ENCODE results near the gene MLF2.

The MLF2 gene

GRCh38 chr12:6752921-6753771 is at the start of gene MLF2:
TSS of gene MLF2 (minus strand) at chr12:6753141. CDS start at chr12:6752334, 807 bp downstream.
- peak; percentile 96 for DNase-seq (ENCODE audit: low read depth)

GRCh38 chr12:6799147-6799546 is 46.2 kb upstream of the MLF2 start:
- no peak for DNase-seq (ENCODE audit: low read depth)

- DNase-seq (ENCODE audit: low read depth), result no peak
Measured at GRCh38 chr12:6796576-6796975, 43.6 kb upstream of the MLF2 start.

- DNase-seq (ENCODE audit: low read depth), result no peak
Measured at GRCh38 chr12:6795088-6795487, 42.1 kb upstream of the MLF2 start.

- DNase-seq (ENCODE audit: low read depth), result no peak
Measured at GRCh38 chr12:6792522-6793201, 39.7 kb upstream of the MLF2 start.

- no peak for DNase-seq (ENCODE audit: low read depth)
Measured at GRCh38 chr12:6791931-6792520, 39.1 kb upstream of the MLF2 start.

- no peak for DNase-seq (ENCODE audit: low read depth)
Measured at GRCh38 chr12:6790496-6791150, 37.7 kb upstream of the MLF2 start.

GRCh38 chr12:6788972-6789924 is 36.3 kb upstream of the MLF2 start, which contains the start of gene CD4:
TSS of gene CD4 (plus strand) at chr12:6789528. CDS start at chr12:6800139, 10,611 bp downstream.
- peak; percentile 75 for DNase-seq (ENCODE audit: low read depth)

- DNase-seq (ENCODE audit: low read depth), result no peak
Measured at GRCh38 chr12:6787309-6787708, 34.4 kb upstream of the MLF2 start.

GRCh38 chr12:6786416-6787094 is 33.6 kb upstream of the MLF2 start:
- DNase-seq (ENCODE audit: low read depth), result no peak

- DNase-seq (ENCODE audit: low read depth), result no peak
Measured at GRCh38 chr12:6784761-6785160, 31.8 kb upstream of the MLF2 start.

GRCh38 chr12:6784296-6784695 is 31.4 kb upstream of the MLF2 start:
- DNase-seq (ENCODE audit: low read depth), result no peak

GRCh38 chr12:6783828-6784227 is 30.9 kb upstream of the MLF2 start:
- no peak for DNase-seq (ENCODE audit: low read depth)

GRCh38 chr12:6782850-6783566 is 30.1 kb upstream of the MLF2 start:
- DNase-seq (ENCODE audit: low read depth), result no peak

- no peak for DNase-seq (ENCODE audit: low read depth)
Measured at GRCh38 chr12:6782119-6782518, 29.2 kb upstream of the MLF2 start.

GRCh38 chr12:6780573-6780972 is 27.6 kb upstream of the MLF2 start:
- DNase-seq (ENCODE audit: low read depth), result no peak

GRCh38 chr12:6779708-6780432 is 26.9 kb upstream of the MLF2 start:
- DNase-seq (ENCODE audit: low read depth), result no peak

GRCh38 chr12:6778574-6779550 is 25.9 kb upstream of the MLF2 start:
- peak; percentile 83 for DNase-seq (ENCODE audit: low read depth)

Data from activated T-cell treated with anti-CD3 and anti-CD28 coated beads for 48 hours (primary cell).